GM23338 (cell line): ENCODE data around the gene MMD.

Experiments used
- CREB1 ChIP-seq: fragments of 250-450 bp; sonication (Bioruptor Pico); IDR thresholded peaks from 2 replicates; pipeline ENCODE4 v1.5.0; 2020; ENCODE audit warnings: low read depth, mild to moderate bottlenecking, moderate library complexity
- EZH2 ChIP-seq: fragments of 200-600 bp; sonication (generic); IDR thresholded peaks from one replicate; pipeline ENCODE4 v1.8.0; 2017; ENCODE audit warnings: antibody characterized with exemption, mild to moderate bottlenecking, low read depth; ENCODE audit not compliant: unreplicated experiment
- EZH2phosphoT487 ChIP-seq: fragments of 200-600 bp; sonication (generic); IDR thresholded peaks from one replicate; pipeline ENCODE4 v1.8.1; 2018; ENCODE audit warnings: antibody characterized with exemption; ENCODE audit not compliant: unreplicated experiment
- JUNB ChIP-seq: IDR thresholded peaks from one replicate; pipeline ENCODE4 v1.6.1; 2016; ENCODE audit warnings: antibody characterized with exemption; ENCODE audit not compliant: unreplicated experiment
- NANOG ChIP-seq: IDR thresholded peaks from 2 replicates; pipeline ENCODE4 v1.6.1; 2016; ENCODE audit warnings: antibody characterized with exemption, borderline replicate concordance
- POLR2AphosphoS5 ChIP-seq: IDR thresholded peaks from 2 replicates; pipeline ENCODE4 v1.6.1; 2016; ENCODE audit warnings: antibody characterized with exemption, low read depth
- STAT1 ChIP-seq: IDR thresholded peaks from one replicate; pipeline ENCODE4 v1.6.1; 2016; ENCODE audit warnings: antibody characterized with exemption; ENCODE audit not compliant: unreplicated experiment
- ZNF114 ChIP-seq: fragments of 250-450 bp; sonication (Bioruptor Pico); IDR thresholded peaks from 2 replicates; pipeline ENCODE4 v1.5.0; 2020; ENCODE audit warnings: mild to moderate bottlenecking, moderate library complexity
- TF ChIP-seq, protein P1 (sequence below), 2 experiments: fragments of 200-600 bp in 1 of 2; sonication (generic) in 1 of 2; conservative IDR thresholded peaks; 2 replicates each; pipeline versions ENCODE4 v1.5.1 to v1.6.1; 2016 to 2017; ENCODE audit warnings: antibody characterized with exemption in 2 of 2, low read depth in 2 of 2, mild to moderate bottlenecking in 2 of 2, moderate library complexity in 1 of 2
- TF ChIP-seq, protein P2 (sequence below): IDR thresholded peaks from one replicate; pipeline ENCODE4 v1.6.1; 2018; ENCODE audit warnings: antibody characterized with exemption; ENCODE audit not compliant: unreplicated experiment
- TF ChIP-seq, protein P3 (sequence below): IDR thresholded peaks from 2 replicates; pipeline ENCODE4 v1.6.1; 2016; ENCODE audit warnings: antibody characterized with exemption
- TF ChIP-seq, protein P4 (sequence below): fragments of 250-450 bp; sonication (Bioruptor Pico); IDR thresholded peaks from 2 replicates; pipeline ENCODE4 v1.5.0; 2020; ENCODE audit warnings: mild to moderate bottlenecking, moderate library complexity

DNA sequence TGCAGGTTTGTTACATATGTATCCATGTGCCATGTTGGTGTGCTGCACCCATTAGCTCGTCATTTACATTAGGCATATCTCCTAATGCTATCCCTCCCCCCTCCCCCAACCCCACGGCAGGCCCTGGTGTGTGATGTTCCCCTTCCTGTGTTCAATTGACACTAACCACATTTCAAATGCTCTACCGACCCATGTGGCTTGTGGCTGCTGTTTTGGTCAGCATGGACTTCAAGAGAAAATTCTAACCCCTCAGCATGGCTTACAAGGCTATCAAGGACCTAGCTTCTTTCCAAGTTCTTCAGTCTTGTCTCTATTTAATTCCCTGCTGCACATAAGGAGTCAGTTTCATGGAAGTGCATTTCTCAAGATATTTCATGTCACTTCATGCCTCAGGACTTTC is 52.9 kb downstream of the MMD start:
- TF ChIP-seq, protein P1, sequence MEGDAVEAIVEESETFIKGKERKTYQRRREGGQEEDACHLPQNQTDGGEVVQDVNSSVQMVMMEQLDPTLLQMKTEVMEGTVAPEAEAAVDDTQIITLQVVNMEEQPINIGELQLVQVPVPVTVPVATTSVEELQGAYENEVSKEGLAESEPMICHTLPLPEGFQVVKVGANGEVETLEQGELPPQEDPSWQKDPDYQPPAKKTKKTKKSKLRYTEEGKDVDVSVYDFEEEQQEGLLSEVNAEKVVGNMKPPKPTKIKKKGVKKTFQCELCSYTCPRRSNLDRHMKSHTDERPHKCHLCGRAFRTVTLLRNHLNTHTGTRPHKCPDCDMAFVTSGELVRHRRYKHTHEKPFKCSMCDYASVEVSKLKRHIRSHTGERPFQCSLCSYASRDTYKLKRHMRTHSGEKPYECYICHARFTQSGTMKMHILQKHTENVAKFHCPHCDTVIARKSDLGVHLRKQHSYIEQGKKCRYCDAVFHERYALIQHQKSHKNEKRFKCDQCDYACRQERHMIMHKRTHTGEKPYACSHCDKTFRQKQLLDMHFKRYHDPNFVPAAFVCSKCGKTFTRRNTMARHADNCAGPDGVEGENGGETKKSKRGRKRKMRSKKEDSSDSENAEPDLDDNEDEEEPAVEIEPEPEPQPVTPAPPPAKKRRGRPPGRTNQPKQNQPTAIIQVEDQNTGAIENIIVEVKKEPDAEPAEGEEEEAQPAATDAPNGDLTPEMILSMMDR (conservative IDR thresholded peaks at IDR 0.05; ENCODE audit: low read depth in 2 of 2) = no peak
- TF ChIP-seq, protein P2, sequence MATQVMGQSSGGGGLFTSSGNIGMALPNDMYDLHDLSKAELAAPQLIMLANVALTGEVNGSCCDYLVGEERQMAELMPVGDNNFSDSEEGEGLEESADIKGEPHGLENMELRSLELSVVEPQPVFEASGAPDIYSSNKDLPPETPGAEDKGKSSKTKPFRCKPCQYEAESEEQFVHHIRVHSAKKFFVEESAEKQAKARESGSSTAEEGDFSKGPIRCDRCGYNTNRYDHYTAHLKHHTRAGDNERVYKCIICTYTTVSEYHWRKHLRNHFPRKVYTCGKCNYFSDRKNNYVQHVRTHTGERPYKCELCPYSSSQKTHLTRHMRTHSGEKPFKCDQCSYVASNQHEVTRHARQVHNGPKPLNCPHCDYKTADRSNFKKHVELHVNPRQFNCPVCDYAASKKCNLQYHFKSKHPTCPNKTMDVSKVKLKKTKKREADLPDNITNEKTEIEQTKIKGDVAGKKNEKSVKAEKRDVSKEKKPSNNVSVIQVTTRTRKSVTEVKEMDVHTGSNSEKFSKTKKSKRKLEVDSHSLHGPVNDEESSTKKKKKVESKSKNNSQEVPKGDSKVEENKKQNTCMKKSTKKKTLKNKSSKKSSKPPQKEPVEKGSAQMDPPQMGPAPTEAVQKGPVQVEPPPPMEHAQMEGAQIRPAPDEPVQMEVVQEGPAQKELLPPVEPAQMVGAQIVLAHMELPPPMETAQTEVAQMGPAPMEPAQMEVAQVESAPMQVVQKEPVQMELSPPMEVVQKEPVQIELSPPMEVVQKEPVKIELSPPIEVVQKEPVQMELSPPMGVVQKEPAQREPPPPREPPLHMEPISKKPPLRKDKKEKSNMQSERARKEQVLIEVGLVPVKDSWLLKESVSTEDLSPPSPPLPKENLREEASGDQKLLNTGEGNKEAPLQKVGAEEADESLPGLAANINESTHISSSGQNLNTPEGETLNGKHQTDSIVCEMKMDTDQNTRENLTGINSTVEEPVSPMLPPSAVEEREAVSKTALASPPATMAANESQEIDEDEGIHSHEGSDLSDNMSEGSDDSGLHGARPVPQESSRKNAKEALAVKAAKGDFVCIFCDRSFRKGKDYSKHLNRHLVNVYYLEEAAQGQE = no peak
- TF ChIP-seq EZH2 (no peak), EZH2phosphoT487 (no peak), POLR2AphosphoS5 (no peak), CREB1 (CRISPR knock-in tag) (no peak), STAT1 (no peak), JUNB (no peak), ZNF114 (no peak), NANOG (no peak)
- TF ChIP-seq, protein P3, sequence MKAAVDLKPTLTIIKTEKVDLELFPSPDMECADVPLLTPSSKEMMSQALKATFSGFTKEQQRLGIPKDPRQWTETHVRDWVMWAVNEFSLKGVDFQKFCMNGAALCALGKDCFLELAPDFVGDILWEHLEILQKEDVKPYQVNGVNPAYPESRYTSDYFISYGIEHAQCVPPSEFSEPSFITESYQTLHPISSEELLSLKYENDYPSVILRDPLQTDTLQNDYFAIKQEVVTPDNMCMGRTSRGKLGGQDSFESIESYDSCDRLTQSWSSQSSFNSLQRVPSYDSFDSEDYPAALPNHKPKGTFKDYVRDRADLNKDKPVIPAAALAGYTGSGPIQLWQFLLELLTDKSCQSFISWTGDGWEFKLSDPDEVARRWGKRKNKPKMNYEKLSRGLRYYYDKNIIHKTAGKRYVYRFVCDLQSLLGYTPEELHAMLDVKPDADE = no peak
- TF ChIP-seq, protein P4, sequence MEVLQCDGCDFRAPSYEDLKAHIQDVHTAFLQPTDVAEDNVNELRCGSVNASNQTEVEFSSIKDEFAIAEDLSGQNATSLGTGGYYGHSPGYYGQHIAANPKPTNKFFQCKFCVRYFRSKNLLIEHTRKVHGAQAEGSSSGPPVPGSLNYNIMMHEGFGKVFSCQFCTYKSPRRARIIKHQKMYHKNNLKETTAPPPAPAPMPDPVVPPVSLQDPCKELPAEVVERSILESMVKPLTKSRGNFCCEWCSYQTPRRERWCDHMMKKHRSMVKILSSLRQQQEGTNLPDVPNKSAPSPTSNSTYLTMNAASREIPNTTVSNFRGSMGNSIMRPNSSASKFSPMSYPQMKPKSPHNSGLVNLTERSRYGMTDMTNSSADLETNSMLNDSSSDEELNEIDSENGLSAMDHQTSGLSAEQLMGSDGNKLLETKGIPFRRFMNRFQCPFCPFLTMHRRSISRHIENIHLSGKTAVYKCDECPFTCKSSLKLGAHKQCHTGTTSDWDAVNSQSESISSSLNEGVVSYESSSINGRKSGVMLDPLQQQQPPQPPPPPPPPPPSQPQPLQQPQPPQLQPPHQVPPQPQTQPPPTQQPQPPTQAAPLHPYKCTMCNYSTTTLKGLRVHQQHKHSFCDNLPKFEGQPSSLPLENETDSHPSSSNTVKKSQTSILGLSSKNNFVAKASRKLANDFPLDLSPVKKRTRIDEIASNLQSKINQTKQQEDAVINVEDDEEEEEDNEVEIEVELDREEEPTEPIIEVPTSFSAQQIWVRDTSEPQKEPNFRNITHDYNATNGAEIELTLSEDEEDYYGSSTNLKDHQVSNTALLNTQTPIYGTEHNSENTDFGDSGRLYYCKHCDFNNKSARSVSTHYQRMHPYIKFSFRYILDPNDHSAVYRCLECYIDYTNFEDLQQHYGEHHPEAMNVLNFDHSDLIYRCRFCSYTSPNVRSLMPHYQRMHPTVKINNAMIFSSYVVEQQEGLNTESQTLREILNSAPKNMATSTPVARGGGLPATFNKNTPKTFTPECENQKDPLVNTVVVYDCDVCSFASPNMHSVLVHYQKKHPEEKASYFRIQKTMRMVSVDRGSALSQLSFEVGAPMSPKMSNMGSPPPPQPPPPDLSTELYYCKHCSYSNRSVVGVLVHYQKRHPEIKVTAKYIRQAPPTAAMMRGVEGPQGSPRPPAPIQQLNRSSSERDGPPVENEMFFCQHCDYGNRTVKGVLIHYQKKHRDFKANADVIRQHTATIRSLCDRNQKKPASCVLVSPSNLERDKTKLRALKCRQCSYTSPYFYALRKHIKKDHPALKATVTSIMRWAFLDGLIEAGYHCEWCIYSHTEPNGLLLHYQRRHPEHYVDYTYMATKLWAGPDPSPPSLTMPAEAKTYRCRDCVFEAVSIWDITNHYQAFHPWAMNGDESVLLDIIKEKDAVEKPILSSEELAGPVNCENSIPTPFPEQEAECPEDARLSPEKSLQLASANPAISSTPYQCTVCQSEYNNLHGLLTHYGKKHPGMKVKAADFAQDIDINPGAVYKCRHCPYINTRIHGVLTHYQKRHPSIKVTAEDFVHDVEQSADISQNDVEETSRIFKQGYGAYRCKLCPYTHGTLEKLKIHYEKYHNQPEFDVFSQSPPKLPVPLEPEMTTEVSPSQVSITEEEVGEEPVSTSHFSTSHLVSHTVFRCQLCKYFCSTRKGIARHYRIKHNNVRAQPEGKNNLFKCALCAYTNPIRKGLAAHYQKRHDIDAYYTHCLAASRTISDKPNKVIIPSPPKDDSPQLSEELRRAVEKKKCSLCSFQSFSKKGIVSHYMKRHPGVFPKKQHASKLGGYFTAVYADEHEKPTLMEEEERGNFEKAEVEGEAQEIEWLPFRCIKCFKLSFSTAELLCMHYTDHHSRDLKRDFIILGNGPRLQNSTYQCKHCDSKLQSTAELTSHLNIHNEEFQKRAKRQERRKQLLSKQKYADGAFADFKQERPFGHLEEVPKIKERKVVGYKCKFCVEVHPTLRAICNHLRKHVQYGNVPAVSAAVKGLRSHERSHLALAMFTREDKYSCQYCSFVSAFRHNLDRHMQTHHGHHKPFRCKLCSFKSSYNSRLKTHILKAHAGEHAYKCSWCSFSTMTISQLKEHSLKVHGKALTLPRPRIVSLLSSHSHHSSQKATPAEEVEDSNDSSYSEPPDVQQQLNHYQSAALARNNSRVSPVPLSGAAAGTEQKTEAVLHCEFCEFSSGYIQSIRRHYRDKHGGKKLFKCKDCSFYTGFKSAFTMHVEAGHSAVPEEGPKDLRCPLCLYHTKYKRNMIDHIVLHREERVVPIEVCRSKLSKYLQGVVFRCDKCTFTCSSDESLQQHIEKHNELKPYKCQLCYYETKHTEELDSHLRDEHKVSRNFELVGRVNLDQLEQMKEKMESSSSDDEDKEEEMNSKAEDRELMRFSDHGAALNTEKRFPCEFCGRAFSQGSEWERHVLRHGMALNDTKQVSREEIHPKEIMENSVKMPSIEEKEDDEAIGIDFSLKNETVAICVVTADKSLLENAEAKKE (CRISPR knock-in tag) = no peak
